T1000 (cell line): ENCODE data around the gene FOSB.

ENCODE experiments used
- DNase-seq: peaks from one replicate; lab custom pipeline; 2025; ENCODE audit warnings: mixed read lengths; lab: John Stamatoyannopoulos, UW

Gene FOSB

DNA sequence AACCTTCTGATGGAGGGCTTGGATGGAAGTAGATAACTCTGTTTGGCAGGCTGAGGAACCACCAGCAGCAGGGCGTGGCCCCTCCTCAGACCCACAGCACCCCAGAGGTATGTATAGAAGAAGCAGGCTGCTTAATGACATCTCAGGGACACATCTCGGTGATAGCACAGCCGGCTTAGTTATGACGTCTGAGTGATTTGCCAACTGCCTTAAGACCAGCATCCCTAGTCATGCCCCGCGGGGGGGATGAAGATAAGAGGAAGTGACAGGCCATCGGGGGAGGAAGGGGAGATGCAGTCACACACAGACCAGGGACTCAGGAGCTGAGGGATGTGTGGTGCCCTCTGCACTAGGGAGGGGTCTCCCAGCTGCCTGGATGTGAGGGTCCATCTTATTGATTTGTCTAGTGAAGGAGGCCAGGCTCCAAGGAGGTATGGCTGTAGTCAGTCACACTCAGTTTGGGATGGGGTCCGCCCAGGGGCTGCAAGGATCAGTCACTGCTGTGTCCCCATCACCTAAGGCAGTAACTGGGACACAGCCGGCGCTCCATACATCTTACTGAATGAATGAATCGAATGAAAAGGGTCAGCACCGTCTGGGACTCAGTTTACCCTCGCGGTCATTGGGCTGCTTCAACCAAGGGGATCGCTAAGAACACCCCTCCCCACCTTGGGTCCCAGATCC lies 24.9 kb upstream of the FOSB start:
- peak; percentile 44 for DNase-seq

DNA sequence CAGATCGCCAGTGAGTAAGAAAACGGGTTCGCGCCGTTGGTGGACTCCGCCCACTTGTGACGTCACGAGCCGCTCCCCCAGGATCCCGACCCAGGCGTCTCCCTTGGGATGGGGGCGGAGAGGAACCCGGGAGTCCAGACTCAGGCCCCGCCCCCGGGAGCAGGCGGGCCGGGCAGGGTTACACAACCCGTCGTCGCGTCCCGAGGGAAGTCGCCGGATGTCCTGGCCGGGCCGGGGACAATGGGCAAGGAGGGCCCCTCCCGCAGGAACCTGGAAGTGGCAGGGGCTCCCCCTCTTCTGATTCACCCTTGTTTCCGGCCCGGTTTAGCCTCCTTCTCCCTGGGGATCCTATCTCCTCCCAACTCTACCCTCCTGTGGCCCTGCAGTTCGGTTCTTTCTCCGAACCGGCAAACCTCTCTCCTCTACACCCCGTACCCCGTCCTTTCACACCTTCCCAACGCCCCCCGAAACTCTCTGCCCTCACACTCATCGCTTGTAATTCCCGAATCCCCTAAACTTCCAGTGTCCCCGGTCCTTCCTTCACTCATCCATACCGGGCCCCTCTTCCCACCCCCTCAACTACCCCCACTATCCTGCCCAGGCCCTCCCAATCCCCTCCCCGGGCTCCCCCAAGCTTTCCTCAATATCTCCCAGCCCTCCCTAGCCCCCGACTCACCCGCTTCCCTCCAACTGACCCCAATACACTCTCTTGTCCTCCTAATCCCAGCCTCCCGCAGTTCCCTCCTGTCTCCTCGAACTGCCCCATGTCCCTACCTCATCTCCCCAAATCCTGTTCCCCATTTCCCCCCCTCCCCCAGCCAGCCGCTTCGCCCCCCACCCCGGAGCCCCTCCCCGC lies 24.1 kb upstream of the FOSB start:
- peak; percentile 92 for DNase-seq

DNA sequence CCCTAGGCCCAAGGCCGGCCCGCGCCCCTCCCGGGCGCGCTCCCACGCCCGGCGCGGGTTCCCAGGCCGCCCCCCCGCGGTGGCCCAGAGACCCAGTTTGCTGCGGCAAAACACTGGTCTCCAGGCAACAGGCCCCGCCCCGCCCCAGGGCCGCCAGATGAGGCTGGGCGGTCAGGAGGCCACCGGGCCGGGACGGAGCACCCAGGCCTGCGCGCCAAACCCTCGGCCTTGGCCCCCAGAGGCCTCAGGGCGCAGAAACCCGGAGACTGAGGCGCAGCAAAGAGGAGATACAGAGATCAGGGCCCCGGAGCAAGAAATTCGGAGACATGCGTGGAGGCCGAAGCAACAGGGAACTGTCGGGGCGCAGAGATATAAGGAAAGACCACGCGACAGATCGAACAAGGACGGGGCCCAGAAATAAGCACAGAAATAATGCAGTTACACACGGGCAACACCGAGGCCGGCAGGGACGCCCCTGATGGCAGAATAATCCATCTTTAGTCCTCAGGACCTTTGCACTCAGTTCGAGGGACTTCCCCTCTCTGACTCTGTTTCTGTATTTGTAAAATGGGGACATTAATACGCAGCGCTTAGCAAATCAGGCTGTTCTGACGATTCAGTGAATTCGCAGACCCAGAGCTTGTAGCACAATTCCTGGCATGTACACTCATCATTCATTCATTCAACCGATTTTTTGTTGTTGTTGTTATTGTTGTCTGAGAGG lies 23.3 kb upstream of the FOSB start:
- DNase-seq: peak; percentile 72

DNA sequence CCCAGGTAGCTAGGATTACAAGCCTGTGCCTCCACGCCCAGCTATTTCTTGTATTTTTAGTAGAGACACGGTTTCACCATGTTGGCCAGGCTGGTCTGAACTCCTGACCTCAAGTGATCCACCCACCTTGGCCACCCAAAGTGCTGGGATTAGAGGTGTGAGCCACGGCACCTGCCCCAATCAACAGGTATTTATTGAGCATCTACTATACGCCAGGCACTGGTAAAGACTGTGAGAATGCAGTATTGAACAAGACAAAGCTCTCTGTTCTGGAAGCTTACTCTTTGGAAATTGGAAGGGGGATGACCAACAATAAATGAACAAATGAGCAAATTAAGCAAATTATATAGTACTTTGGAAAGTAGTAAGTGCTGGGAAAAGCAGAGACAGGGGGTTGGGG lies 22.7 kb upstream of the FOSB start:
- DNase-seq: no peak

DNA sequence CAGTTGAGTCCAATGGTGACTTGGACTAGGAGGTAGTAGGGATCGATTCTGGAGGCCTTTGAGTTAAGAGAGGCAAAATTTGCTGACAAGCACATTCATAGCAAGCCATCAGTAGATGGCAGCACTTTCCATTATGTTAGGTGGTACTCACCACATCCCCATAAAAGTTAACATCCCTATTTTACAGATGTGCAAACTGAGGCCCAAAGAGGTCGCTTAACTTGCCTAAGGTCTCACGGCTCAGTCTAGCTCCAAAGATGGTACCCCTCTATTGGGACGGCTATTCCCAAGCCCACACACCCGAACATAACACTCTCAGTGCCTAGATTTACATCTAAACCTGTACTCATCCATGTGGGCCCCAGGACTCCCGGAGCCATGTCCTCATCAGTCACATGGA lies 21.5 kb upstream of the FOSB start:
- no peak for DNase-seq

DNA sequence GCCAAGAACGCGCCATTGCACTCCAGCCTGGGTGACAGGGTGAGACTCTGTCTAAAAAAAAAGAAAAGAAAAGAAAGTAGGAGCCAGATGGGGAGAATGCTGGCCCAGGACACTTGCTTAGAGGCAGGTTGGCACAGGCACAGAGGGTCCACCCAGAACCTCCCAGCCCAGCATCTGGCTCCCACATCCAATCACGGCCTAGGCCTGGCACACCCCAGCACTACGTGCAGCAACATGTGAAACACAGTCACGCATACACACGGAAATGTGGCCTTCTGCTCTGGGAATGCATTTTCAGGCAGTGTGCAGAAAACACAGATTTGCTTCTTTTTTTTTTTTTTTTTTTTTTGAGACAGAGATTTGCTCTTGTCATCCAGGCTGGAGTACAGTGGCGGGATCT lies 20.9 kb upstream of the FOSB start:
- DNase-seq: no peak

DNA sequence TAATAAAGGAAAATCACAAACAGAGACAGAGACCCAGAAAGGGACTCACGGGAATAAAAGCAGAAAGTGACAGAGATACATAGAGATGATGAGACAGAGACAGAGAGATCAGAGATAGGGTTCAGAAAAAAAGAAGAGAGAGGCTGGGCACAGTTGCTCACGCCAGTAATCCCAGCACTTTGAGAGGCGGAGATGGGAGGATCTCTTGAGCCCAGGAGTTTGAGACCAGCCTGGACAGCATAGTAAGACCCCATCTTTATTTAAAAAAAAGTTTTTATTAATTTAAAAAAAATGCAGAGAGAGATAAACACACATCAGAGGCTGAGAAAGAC lies 19.4 kb upstream of the FOSB start:
- DNase-seq: no peak

DNA sequence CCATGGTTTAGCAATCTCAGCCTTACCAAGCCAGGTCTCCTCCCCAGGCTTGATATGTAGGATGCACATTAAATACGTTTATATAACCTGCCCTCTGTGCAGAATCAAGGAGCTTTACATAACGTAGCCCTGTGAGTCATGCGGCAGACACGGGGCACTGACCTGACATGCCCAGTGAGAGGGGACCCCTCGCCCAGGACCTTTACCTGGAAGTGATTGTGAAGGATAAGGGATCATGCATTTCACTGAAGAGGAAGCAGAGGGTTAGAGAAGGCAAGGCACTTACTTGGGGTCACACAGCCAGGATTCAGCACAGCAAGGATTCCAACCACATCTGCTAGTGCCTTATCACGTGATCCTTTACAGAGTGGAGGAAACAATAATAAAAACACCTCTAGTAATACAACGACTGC lies 18.9 kb upstream of the FOSB start:
- no peak for DNase-seq

DNA sequence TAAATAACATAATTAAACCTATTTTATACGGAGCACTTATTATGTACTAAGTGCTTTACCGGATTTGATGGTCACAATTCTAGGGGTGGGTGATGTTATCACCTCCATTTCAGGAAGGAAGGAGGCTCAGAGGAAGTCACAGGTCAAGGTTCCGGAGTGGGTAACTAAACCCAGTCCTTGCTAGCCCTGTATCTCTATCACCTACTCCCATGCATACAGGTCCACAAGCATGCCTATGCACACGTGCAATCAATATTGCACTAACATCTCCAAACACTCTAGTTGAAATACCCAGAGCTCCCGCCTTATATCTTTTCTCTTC lies 17.8 kb upstream of the FOSB start:
- DNase-seq: no peak

DNA sequence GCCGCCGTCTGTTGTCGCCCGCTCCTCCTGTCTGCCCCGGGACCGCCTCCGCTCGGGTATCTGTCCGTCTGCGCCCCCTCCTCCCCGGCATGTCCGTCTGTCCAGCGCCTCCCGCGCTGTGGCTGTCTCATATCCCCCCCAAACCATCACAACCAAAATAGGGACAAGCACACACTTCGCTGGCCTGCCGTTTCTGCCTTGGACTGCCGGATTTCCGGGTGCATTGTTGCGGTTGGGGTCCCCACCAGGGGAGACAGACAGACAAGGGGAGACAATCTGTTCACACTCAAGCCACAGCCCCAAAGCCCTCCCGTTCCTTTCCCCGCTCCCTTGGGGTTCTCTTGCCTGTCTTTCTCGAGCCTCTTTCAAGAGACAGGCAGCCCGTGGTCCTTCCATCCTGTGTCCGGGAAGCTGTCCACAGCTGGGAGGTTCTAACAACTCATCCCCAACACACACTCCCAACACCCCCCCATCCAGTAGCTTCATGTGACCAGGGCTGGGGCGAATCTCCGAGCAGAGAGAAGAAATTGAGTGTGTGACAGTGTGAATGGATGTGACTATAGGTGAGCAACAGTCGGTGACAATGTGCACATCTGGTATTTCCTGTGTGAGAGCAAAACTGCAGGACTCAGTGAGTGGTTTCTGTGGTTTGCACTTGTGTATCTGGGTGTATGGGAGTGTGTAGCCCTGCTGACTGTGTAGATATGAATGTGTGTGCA lies 16.5 kb upstream of the FOSB start:
- peak; percentile 21 for DNase-seq

DNA sequence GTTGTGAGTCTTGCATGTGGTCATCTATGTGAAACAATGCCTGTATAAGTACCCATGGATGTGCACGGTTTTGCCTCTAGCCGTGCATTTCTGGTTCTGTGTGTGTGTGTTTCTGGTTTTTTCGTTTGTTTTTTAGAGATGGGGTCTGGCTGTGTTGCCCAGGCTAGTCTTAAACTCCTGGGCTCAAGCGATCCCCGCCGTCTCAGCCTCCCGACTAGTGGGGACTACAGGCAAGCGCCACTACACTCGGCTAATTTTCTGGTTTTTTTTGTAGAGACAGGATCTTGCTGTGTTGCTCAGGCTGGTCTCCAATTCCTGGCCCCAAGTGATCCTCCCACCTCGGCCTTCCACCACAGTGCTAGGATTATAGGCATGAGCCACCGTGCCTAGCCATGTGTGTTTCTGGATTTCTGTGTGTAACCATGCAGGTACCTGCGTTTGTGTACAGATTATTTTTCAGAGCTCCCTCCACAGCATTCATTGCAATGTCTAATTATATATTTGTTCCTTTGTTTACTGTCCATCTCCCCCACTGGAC lies 15.9 kb upstream of the FOSB start:
- no peak for DNase-seq

DNA sequence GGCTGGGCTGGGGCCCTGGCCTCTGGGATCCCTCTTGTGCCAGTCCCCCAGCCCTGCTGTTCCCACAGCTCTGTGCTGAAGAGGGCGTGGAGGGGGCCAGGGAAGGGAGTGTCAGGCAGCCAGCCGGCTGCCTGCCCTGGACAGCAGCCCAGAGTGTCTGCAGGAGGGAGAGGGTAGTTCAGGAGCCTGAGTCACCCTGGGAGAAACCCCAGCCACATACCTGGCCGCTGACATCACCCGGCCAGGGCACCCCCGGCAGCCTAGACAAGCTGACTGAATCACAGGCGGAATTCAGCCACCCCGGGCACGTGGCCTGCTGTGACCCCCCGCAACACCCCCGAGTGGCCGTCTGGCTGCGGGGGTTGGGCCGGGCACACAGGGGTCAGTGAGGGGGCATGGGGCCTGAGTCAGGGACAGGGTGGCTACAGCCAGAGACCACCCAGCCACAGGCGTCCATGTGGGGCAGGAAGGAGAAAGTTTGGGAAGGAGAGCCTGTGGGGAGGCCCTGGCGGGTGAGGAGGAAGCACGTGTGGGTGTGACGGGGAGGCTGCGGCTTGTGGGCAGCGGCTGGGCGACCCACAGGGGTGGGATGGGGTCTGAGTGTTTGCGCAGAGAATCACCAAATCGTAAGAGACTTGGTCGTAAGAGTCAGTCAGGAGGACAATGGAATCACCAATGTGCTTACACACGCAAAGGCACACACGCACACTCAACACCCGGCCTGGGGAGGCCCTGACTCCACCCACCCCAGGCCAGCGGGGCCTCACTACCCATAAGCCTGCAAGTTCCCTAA lies 11.9 kb upstream of the FOSB start:
- DNase-seq: peak; percentile 98

DNA sequence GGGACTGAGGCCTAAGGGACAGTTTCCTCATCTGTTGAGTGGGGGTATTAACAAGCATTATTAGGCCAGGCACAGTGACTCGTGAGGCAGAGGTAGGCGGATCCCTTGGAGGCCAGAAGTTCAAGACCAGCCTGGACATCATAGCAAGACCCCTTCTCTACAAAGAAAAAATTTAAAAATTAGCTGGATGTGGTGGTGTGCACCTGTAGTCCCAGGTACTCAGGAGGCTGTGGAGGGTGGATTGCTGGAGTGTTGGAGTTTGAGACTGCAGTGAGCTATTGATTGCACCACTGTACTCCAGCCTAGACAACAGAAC lies 11.3 kb upstream of the FOSB start:
- no peak for DNase-seq

DNA sequence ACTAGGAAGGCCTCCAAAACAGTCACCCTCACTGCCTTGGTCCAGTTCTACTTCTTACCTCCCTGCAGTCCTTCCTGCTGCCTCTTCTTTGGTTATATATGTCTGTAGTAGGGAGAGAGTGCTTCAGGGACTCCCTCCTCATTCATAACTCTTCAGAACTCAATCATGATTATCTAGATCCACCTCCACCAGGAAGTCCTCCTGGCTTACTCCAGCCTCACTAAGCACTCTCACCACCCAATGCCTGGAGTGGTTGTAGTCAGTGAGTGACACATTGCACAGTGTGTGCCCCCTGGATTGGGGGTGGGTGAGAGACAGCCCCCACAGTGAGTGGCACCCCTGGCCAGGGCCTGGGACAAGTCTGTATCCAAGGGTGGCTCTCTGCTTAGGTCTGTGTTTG lies 10.0 kb upstream of the FOSB start:
- DNase-seq: no peak

DNA sequence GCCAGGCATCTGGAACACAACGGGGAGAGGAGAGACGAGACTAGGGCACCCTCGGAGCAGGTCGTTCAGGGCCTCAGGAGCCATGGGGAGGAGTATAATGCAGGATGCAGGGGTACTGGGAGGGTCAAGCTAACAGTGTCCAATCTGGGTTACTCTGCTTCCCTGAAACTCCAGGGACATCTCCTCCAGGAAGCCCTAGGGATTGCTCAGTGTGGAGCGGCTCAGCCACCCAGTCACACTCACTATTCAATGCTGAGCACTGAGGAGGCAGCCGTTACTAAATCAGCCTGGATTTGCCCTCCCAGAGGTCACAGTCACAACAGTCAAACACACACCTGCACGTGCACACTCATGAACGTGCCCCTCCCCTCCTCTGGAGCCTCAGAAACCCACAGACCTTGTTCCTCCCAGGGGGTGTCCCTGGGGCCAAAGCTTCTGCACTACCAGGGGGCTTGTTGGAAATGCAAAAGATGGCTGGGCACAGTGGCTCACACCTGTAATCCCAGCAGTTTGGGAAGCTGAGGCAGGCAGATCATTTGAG lies 6.9 kb upstream of the FOSB start:
- DNase-seq: no peak

DNA sequence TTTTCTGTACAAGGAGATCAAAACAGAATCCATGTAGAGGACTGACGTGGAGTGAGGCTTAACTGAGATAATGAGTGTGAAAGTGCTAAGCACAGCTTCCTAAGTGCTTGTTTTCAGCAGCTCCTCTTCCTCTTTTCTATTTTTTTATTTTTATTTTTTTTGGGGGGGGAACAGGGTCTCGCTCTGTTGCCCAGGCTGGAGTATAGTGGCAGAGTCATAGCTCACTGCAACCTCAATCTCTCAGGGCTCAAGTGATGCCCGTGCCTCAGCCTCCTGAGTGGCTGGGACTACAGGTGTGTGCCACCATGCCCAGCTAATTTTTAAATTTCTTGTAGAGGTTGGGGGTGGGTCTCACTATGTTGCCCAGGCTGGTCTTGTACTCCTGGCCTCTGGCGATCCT lies 5.6 kb upstream of the FOSB start:
- DNase-seq: no peak

DNA sequence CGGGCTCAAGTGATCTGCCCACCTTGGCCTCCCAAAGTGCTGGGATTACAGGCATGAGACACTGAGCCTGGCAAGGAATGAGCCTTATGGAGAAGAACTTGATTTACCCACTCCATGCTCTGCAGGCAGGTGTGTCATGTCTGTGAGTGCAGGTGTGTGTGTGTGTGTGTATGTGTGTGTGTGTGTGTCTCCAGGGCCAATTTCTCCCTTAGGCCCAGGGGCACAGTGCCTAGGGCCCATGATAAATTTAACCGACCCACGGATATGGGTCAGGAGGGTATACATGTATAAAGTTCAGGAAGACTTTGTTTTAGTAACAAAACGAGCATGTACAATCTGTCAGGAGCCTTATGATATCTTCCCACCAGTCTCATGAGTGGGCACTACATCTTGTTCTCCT lies 4.6 kb upstream of the FOSB start:
- no peak for DNase-seq

DNA sequence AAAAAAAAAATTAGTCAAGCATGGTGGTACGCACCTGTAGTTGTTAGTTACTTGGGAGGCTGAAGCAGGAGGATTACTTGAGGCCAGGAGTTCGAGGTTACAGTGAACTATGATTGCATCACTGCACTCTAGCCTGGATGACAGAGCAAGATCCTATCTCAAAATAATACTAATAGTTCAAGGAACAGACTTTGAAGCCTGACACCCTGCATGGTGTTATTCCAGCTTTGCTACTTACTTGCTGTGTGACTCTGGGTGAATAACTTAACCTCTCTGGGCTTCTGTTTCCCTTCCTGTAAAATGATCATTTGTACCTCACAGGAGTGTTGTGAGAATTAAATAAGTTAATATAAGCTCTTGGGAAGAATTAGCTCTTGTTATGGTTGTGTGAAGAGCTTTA lies 3.5 kb upstream of the FOSB start:
- DNase-seq: no peak

DNA sequence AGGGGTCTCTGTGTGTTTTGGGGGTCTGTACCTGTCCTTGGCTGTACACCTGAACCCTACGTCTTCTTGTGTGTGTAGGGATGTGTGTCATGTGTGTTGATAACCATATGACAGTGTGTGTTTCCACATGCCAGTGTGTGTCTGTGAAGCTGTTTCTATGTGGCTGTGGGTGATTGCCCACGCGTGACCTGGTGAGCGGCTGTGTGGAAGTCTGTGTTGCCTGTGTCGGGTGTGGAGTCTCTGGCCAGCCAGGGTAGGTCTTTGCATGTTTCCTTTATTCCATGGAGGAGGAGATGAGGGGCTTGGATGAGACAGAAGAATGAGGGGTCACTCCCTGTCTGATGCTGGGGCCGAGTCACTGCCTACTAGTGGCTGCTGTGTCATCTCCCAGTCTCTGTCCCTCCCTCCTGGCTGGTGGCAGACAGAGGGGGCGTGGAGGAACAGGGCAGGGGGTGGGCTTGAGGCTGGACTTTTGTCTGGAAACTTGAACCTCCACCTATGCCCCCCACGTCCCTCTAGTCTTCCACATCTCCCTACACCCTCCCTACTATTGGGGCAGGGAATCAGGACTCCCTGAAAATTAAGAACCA lies 2.8 kb upstream of the FOSB start:
- no peak for DNase-seq

DNA sequence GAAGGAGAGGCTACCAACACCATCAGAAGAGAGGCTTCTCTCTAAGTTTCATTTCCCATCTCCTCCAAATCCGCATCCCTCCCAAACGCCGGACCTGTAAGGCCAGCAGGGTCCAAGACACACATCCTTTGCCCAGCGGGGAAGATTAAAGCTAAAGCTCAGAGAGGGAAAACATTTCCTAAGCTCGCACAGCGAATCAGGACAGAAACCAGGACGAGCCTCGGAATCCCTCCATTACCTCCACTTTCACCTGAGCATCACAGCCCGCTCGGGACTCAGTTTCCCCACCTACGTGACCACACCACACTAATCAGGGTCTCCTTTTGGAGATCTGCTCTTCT lies 711 bp upstream of the FOSB start:
- DNase-seq: no peak

DNA sequence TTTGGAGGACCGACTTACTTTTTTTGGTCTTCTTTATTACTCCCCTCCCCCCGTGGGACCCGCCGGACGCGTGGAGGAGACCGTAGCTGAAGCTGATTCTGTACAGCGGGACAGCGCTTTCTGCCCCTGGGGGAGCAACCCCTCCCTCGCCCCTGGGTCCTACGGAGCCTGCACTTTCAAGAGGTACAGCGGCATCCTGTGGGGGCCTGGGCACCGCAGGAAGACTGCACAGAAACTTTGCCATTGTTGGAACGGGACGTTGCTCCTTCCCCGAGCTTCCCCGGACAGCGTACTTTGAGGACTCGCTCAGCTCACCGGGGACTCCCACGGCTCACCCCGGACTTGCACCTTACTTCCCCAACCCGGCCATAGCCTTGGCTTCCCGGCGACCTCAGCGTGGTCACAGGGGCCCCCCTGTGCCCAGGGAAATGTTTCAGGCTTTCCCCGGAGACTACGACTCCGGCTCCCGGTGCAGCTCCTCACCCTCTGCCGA lies 409 bp downstream of the FOSB start:
- DNase-seq: peak; percentile 78
